Ascending aorta (tissue), 2 donors: ENCODE data around the gene TIMP2. TPM values are rescaled to one million over a fixed set of nuclear protein-coding genes. Genes with fewer than 3 reads are reported as not detected.
A peak's percentile ranks its signal among the peaks of the same experiment; 100 is the strongest.

Experiments
- DNase-seq, 2 donors: peaks; one replicate each; pipeline ENCODE4 v3.0.0-alpha.2; 2019; ENCODE audit warnings: low spot score in 2 of 2
- H3K27ac ChIP-seq, 2 donors: fragments of 200-600 bp; sonication (generic); one replicate each; pipeline ENCODE4 v1.5.1; 2016 to 2017; ENCODE audit warnings: mild to moderate bottlenecking in 1 of 2
- H3K27me3 ChIP-seq: fragments of 200-600 bp; sonication (generic); one replicate; pipeline ENCODE4 v1.5.1; 2017
- H3K36me3 ChIP-seq, 2 donors: fragments of 200-600 bp; sonication (generic); one replicate each; pipeline ENCODE4 v1.5.1; 2016
- H3K4me1 ChIP-seq, 2 donors: fragments of 200-600 bp; sonication (generic); one replicate each; pipeline ENCODE4 v1.5.1; 2016 to 2017; ENCODE audit warnings: mild to moderate bottlenecking in 1 of 2
- H3K4me3 ChIP-seq, 2 donors: fragments of 200-600 bp; sonication (generic); one replicate each; pipeline ENCODE4 v1.5.1; 2016 to 2017; ENCODE audit warnings: mild to moderate bottlenecking in 1 of 2
- H3K9me3 ChIP-seq, 2 donors: fragments of 200-600 bp; sonication (generic); one replicate each; pipeline ENCODE4 v1.5.1; 2016
- intact Hi-C: fragments of 100-400 bp; cut with DNase I; formaldehyde crosslinking; loops from one replicate; pipeline ENCODE4 v1.15.1; 2023
- total RNA-seq: library from RNA; depleted of rRNA; stranded (reverse); fragments of >200 nt; gene quantifications from one replicate; pipeline ENCODE4 v1.1.0, GENCODE V29; 2016
- TF ChIP-seq, protein P1 (sequence below), 3 experiments: fragments of 200-600 bp in 2 of 3; fragments of 450-650 bp in 1 of 3; sonication (generic) in 2 of 3; IDR thresholded peaks; one replicate each; pipeline ENCODE4 v1.5.1; 2016 to 2019; ENCODE audit warnings: antibody characterized with exemption in 3 of 3, mild to moderate bottlenecking in 1 of 3, moderate library complexity in 1 of 3

Gene TIMP2
- total RNA-seq, 1 donor from 2014 or later: 278 TPM

DNA sequence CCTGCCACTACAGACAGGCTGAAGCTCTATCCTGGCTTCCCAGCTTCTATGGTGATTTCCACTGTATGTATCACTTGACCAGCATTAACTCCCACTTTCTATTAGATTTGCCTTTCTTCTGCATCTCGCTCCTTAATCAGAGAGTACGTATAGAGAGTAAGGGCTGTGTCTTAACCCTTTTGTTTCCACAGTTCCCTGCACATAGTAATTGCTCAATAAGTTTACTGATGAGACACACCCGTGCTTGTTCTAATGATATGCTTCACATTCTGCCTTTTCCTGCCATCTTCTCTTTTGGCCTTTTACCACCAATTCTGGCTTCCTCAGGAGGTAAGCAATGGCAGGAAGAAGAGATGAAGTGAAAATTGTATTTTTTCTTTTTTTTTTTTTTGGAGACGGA lies 64.0 kb downstream of the TIMP2 start:
- peaks cover 4 to 27% of the 10 kb centered on the region in 2 donors for H3K4me1 ChIP-seq
- no peaks in the 10 kb centered on the region for H3K9me3 ChIP-seq
- TF ChIP-seq, protein P1, sequence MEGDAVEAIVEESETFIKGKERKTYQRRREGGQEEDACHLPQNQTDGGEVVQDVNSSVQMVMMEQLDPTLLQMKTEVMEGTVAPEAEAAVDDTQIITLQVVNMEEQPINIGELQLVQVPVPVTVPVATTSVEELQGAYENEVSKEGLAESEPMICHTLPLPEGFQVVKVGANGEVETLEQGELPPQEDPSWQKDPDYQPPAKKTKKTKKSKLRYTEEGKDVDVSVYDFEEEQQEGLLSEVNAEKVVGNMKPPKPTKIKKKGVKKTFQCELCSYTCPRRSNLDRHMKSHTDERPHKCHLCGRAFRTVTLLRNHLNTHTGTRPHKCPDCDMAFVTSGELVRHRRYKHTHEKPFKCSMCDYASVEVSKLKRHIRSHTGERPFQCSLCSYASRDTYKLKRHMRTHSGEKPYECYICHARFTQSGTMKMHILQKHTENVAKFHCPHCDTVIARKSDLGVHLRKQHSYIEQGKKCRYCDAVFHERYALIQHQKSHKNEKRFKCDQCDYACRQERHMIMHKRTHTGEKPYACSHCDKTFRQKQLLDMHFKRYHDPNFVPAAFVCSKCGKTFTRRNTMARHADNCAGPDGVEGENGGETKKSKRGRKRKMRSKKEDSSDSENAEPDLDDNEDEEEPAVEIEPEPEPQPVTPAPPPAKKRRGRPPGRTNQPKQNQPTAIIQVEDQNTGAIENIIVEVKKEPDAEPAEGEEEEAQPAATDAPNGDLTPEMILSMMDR (IDR thresholded peaks at IDR 0.05): no peak
- H3K27ac ChIP-seq: peak overlapping the region; percentile 81 to 88
- intact Hi-C loops: loop anchor here (1.0 kb wide), 1 partner anchor 20 kb away; no protein-coding TSS in a partner anchor
- H3K27me3 ChIP-seq: no peaks in the 10 kb centered on the region
- DNase-seq: no peak
- peaks cover 13 to 27% of the 10 kb centered on the region in 2 donors for H3K36me3 ChIP-seq
- peak overlapping the region in 1 of 2 donors; percentile 0 for H3K4me3 ChIP-seq

DNA sequence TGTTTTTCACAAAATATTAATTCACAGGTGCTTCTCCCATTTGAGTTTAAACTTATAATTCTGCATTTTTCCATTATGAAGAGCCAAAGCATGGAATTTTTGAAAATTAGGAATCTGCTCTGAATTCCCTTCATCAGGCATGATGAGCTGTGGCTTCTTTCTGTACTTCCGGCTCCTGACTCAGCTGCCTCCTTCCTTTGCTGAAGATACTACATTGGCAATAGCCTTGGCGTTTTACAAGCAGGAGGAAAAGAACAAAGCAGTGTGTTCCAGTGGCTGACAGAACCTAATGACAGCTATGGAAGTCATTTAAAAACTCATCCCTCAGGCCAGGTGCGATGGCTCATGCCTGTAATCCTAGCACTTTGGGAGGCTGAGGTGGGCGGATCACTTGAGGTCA lies 66.1 kb downstream of the TIMP2 start:
- Histone ChIP-seq H3K27me3 (no peaks in the 10 kb centered on the region), H3K27ac (peak overlapping the region; percentile 81 to 88), H3K36me3 (peaks cover 33 to 48% of the 10 kb centered on the region in 2 donors), H3K4me3 (no peak overlapping the region), H3K9me3 (no peaks in the 10 kb centered on the region), H3K4me1 (peaks cover 0 to 17% of the 10 kb centered on the region in 2 donors)
- TF ChIP-seq, protein P1 (IDR thresholded peaks at IDR 0.05): no peak
- DNase-seq: no peak
- intact Hi-C loops: no loop called here

DNA sequence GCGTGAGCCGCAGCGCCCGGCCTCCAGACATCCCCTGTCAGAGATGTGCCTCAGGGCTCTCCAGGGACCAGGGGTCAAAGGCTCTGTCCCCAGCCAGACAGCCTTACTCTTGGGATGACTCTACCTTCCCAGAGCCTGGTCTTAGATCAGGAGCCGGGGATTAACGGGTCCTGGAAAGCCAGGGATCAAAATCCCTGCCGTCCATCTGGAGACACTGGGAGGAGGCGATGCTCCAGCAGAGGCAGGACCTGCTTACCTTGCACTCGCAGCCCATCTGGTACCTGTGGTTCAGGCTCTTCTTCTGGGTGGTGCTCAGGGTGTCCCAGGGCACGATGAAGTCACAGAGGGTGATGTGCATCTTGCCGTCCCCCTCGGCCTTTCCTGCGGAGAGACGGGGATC lies 67.9 kb downstream of the TIMP2 start:
- Histone ChIP-seq H3K27me3 (no peaks in the 10 kb centered on the region), H3K36me3 (peaks cover 46 to 60% of the 10 kb centered on the region in 2 donors), H3K4me1 (peaks cover 0 to 9% of the 10 kb centered on the region in 2 donors), H3K27ac (no peak overlapping the region), H3K9me3 (no peaks in the 10 kb centered on the region), H3K4me3 (no peak overlapping the region)
- intact Hi-C loops: no loop called here
- TF ChIP-seq, protein P1 (IDR thresholded peaks at IDR 0.05): no peak
- no peak for DNase-seq

DNA sequence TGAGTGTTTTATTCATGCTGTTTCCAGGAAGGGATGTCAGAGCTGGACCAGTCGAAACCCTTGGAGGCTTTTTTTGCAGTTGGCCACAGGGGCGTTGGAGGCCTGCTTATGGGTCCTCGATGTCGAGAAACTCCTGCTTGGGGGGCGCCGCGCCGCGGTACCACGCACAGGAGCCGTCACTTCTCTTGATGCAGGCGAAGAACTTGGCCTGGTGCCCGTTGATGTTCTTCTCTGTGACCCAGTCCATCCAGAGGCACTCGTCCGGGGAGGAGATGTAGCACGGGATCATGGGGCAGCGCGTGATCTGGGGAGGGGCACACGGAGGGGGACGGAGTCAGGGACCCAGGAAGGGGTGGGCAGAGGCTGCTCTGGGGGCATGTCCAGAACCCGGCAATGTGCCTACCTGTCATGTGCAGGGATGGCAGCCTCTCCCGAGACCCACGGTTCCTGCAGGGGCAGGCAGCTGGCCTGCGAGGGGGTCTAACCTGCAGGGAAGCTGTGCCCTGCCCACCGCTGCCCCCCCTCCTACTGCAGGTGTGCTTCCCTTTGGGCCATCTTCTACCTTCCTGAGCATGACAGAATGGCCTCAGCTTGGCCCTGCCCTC lies 69.5 kb downstream of the TIMP2 start:
- TF ChIP-seq, protein P1 (IDR thresholded peaks at IDR 0.05): no peak
- H3K4me3 ChIP-seq: no peak overlapping the region
- no peaks in the 10 kb centered on the region for H3K9me3 ChIP-seq
- peaks cover 51 to 63% of the 10 kb centered on the region in 2 donors for H3K36me3 ChIP-seq
- no peak for DNase-seq
- H3K27me3 ChIP-seq: no peaks in the 10 kb centered on the region
- H3K4me1 ChIP-seq: no peaks in the 10 kb centered on the region
- H3K27ac ChIP-seq: no peak overlapping the region
- intact Hi-C loops: no loop called here

DNA sequence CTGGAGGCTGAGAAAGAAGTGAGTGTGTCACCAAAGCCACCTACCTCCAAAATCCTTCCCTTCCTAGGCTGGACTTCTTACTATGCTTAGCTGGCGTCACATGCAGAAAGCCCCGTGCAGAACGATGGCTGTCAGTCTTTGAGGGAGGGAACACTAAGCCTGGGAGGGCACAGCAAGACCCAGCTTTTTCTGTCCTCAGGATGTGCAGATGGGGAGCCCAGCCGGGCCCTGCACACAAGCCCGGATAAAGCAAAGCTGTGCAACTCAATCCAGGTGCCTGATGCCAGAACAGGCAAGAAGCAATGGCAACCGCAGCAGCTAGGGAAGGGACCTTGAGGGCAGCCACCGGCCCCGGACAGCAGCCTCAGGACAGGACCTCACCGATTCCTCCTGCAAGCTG lies 70.7 kb downstream of the TIMP2 start:
- Histone ChIP-seq H3K27me3 (no peaks in the 10 kb centered on the region), H3K9me3 (no peaks in the 10 kb centered on the region), H3K4me1 (no peaks in the 10 kb centered on the region), H3K4me3 (no peak overlapping the region), H3K36me3 (peaks cover 51 to 63% of the 10 kb centered on the region in 2 donors), H3K27ac (no peak overlapping the region)
- DNase-seq: no peak
- TF ChIP-seq, protein P1 (IDR thresholded peaks at IDR 0.05): no peak
- intact Hi-C loops: no loop called here
